ENCODE results near the gene DSCAM. TPM values are rescaled to one million over a fixed set of nuclear protein-coding genes. Genes with fewer than 3 reads are reported as not detected.

Gene DSCAM
- total RNA-seq, 4 donors from 2014 or later = under 0.01 to 0.44 TPM; not detected in 2

- Histone ChIP-seq H3K9me3 (no peaks in the 10 kb centered on the region), H3K27ac (no peak overlapping the region), H3K4me3 (no peak overlapping the region), H3K36me3 (no peaks in the 10 kb centered on the region), H3K27me3 (no peaks in the 10 kb centered on the region), H3K4me1 (no peaks in the 10 kb centered on the region)
- no peak for DNase-seq (ENCODE audit: low spot score in 2 of 2)
- 85 to 90% methylated on average over 3 of the region's 3 CpGs for WGBS, 2 donors
- TF ChIP-seq, protein P1, sequence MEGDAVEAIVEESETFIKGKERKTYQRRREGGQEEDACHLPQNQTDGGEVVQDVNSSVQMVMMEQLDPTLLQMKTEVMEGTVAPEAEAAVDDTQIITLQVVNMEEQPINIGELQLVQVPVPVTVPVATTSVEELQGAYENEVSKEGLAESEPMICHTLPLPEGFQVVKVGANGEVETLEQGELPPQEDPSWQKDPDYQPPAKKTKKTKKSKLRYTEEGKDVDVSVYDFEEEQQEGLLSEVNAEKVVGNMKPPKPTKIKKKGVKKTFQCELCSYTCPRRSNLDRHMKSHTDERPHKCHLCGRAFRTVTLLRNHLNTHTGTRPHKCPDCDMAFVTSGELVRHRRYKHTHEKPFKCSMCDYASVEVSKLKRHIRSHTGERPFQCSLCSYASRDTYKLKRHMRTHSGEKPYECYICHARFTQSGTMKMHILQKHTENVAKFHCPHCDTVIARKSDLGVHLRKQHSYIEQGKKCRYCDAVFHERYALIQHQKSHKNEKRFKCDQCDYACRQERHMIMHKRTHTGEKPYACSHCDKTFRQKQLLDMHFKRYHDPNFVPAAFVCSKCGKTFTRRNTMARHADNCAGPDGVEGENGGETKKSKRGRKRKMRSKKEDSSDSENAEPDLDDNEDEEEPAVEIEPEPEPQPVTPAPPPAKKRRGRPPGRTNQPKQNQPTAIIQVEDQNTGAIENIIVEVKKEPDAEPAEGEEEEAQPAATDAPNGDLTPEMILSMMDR (IDR thresholded peaks at IDR 0.05) = no peak
- no peak for TF ChIP-seq EP300 (IDR thresholded peaks at IDR 0.05)
Measured at GRCh38 chr21:40733024-40733397, 113.9 kb downstream of the DSCAM start.

DNA sequence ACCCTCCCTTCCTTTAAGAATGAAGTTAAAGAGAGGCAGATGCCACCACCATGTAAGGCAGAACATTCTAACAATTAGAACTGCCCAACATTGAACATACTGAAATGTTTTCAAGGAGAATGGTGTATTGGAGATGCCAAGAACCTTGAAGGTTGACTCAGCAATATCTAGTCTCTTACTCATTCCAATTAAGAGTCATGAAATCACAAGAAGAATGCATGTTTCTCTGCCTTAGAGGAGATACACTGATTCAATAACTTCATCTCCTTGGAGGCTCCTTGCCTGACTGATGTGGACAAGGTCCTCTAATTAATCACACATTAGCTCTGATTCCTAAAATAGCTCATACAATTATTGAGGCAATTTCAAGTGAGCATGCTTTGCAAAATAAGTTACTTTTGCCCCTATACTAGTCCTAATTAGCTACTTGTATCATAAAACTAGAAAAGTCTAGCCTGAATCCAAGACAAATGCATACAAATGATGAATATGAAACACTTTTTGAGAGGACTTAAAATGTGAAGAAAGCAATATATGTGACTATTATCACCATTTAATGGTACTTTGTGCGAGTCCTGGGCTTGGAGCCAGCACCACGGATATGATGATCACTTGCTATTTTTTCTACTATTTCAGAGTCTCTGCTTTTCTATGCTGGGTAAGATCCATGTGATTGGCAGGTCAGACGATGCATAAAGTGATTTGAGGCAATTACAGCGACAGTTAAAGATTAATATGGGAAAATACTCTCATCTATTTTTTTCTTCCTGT is 114.5 kb downstream of the DSCAM start:
- no peaks in the 10 kb centered on the region for H3K4me1 ChIP-seq
- TF ChIP-seq EP300 (IDR thresholded peaks at IDR 0.05) (no peak), POLR2A (IDR thresholded peaks at IDR 0.05) (no peak)
- TF ChIP-seq, protein P1 (IDR thresholded peaks at IDR 0.05) = no peak
- no peak overlapping the region for H3K4me3 ChIP-seq
- 44 to 62% methylated on average over 4 of the region's 4 CpGs for whole genome bisulfite sequencing, 2 donors
- no peaks in the 10 kb centered on the region for H3K36me3 ChIP-seq
- no peaks in the 10 kb centered on the region for H3K27me3 ChIP-seq
- no peaks in the 10 kb centered on the region for H3K9me3 ChIP-seq
- no peak overlapping the region for H3K27ac ChIP-seq
- no peak for DNase-seq (ENCODE audit: low spot score in 2 of 2)

GRCh38 chr21:40731206-40731605 is 115.8 kb downstream of the DSCAM start:
- no peak for DNase-seq (ENCODE audit: low spot score in 2 of 2)
- no peak overlapping the region for H3K4me3 ChIP-seq
- WGBS, 2 donors = 94 to 100% methylated on average over 1 of the region's 1 CpG
- TF ChIP-seq, protein P1 (IDR thresholded peaks at IDR 0.05) = no peak
- no peak for TF ChIP-seq POLR2A (IDR thresholded peaks at IDR 0.05)
- no peak for TF ChIP-seq EP300 (IDR thresholded peaks at IDR 0.05)
- no peaks in the 10 kb centered on the region for H3K27me3 ChIP-seq
- H3K4me1 ChIP-seq = no peaks in the 10 kb centered on the region
- H3K36me3 ChIP-seq = no peaks in the 10 kb centered on the region
- no peak overlapping the region for H3K27ac ChIP-seq
- H3K9me3 ChIP-seq = no peaks in the 10 kb centered on the region

DNA sequence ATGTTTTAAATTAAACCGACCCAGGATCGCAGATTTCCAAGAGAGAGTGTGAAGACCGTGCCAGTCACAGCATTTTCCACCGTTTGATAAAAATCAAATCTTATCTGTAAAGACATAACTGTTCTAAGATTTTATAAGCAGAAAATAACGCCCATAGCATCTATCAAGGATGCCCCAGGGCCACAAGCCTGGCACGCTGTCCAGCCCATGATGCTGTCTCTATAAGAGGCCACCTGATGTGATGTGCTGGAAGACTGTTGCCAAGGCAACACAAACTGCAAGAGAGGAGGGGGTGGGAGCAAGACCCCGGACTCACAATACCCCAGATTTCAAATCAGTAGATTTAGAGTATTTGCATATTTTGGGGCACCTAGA is 116.5 kb downstream of the DSCAM start:
- WGBS, 2 donors = 66 to 73% methylated on average over 7 of the region's 7 CpGs
- Histone ChIP-seq H3K27me3 (no peaks in the 10 kb centered on the region), H3K4me1 (no peaks in the 10 kb centered on the region), H3K36me3 (no peaks in the 10 kb centered on the region), H3K4me3 (no peak overlapping the region), H3K9me3 (no peaks in the 10 kb centered on the region), H3K27ac (no peak overlapping the region)
- TF ChIP-seq, protein P1 (IDR thresholded peaks at IDR 0.05) = no peak
- no peak for TF ChIP-seq EP300 (IDR thresholded peaks at IDR 0.05)
- no peak for TF ChIP-seq POLR2A (IDR thresholded peaks at IDR 0.05)
- no peak for DNase-seq (ENCODE audit: low spot score in 2 of 2)

DNA sequence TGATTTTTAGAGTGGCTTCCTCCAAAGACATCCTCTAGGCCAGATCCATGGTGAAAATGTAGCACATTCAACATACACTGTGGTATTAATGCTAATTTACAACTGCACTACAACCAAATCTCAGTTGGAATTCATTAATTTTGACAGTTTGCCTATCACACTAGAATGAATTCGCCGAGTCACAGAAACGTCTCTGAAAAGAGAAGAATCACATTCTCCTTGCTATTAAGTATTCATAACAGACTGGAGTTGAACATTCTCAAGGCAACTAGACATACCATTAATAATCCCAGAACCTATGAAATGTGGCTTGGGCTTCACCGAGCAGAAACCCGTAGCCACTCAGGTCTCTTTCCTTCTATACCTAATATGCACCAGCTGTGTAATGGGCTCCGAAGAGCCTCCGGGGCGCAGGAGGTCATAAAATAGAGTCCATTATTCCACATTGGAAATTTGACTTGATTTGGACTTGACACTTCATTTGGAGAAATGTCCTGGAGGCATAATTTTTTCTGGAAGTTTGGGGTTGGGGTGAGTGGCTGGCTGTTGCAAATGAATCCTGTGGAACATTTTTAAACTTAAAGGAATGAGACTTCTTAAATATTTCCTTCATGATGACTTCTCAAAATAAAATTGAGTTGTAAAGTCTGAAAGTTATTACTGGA is 117.1 kb downstream of the DSCAM start:
- H3K27me3 ChIP-seq = no peaks in the 10 kb centered on the region
- WGBS, 2 donors = 66 to 67% methylated on average over 8 of the region's 8 CpGs

More for the DNA sequence above, 117.1 kb downstream of the DSCAM start:
- H3K4me1 ChIP-seq = no peaks in the 10 kb centered on the region
- H3K4me3 ChIP-seq = no peak overlapping the region
- H3K36me3 ChIP-seq = no peaks in the 10 kb centered on the region
- H3K27ac ChIP-seq = no peak overlapping the region
- no peak for TF ChIP-seq EP300 (IDR thresholded peaks at IDR 0.05)
- TF ChIP-seq, protein P1 (IDR thresholded peaks at IDR 0.05) = no peak
- TF ChIP-seq POLR2A (IDR thresholded peaks at IDR 0.05) = no peak
- no peaks in the 10 kb centered on the region for H3K9me3 ChIP-seq
- DNase-seq (ENCODE audit: low spot score in 2 of 2) = no peak
